Measurements from ENCODE around the gene PPIL1.

The PPIL1 gene

GRCh38 chr6:36852481-36853147, 22.0 kb downstream of the PPIL1 start:
- DNase-seq = no peak

GRCh38 chr6:36851626-36852025, 23.0 kb downstream of the PPIL1 start:
- DNase-seq = no peak

- peak in 1 of 2 experiments; percentile 20 for DNase-seq
These were observed 23.4 kb downstream of the PPIL1 start for GRCh38 chr6:36851149-36851614.

- no peak for DNase-seq
These were observed 24.6 kb downstream of the PPIL1 start for GRCh38 chr6:36850021-36850420.

- no peak for DNase-seq
These were observed 25.8 kb downstream of the PPIL1 start for GRCh38 chr6:36848658-36849441.

GRCh38 chr6:36847991-36848390, 26.6 kb downstream of the PPIL1 start:
- DNase-seq = no peak

- DNase-seq = no peak
These were observed 27.5 kb downstream of the PPIL1 start for GRCh38 chr6:36847152-36847551.

GRCh38 chr6:36845233-36845632, 29.4 kb downstream of the PPIL1 start:
- DNase-seq = no peak

- DNase-seq = no peak
These were observed 30.1 kb downstream of the PPIL1 start for GRCh38 chr6:36844232-36845170.

GRCh38 chr6:36843170-36843569, 31.4 kb downstream of the PPIL1 start:
- no peak for DNase-seq

GRCh38 chr6:36841756-36842155, 32.8 kb downstream of the PPIL1 start:
- DNase-seq = no peak

- peak; percentile 22 for DNase-seq
These were observed 33.9 kb downstream of the PPIL1 start for GRCh38 chr6:36840432-36841403.

- peak; percentile 29 to 39 for DNase-seq
These were observed 34.7 kb downstream of the PPIL1 start for GRCh38 chr6:36839749-36840431.

- peak in 1 of 2 experiments; percentile 12 for DNase-seq
These were observed 35.5 kb downstream of the PPIL1 start, which contains the start of gene CPNE5 for GRCh38 chr6:36838896-36839748. CPNE5 (minus strand) TSS chr6:36839444; CDS start chr6:36839377, 67 bp downstream.

- DNase-seq = no peak
These were observed 36.9 kb downstream of the PPIL1 start for GRCh38 chr6:36837686-36838085.

- no peak for DNase-seq
These were observed 37.6 kb downstream of the PPIL1 start for GRCh38 chr6:36837022-36837339.

- no peak for DNase-seq
These were observed 38.2 kb downstream of the PPIL1 start for GRCh38 chr6:36836111-36837021.

- no peak for DNase-seq
These were observed 39.8 kb downstream of the PPIL1 start for GRCh38 chr6:36834576-36835341.

All from activated CD4-positive, alpha-beta T cell treated with anti-CD3 and anti-CD28 coated beads, Interleukin-2, amount 50 U/mL, for 4 hours (primary cell).